DMS53 (cell line): ENCODE results near the gene POLE4.

ENCODE experiments used
- DNase-seq: peaks from one replicate; lab custom pipeline; 2025; lab: John Stamatoyannopoulos, UW

Gene POLE4

GRCh38 chr2:74958274-74959105 is at the start of gene POLE4:
Gene POLE4 (plus strand): TSS chr2:74958643. CDS start chr2:74958680, 37 bp downstream.
- peak; percentile 96 for DNase-seq

- peak; percentile 62 for DNase-seq
Observed at GRCh38 chr2:74908748-74909444, 49.5 kb upstream of the POLE4 start.

- DNase-seq, result no peak
Observed at GRCh38 chr2:74910245-74910644, 48.2 kb upstream of the POLE4 start.

GRCh38 chr2:74911061-74911460 is 47.4 kb upstream of the POLE4 start:
- no peak for DNase-seq

GRCh38 chr2:74915743-74916142 is 42.7 kb upstream of the POLE4 start:
- DNase-seq, result no peak

- DNase-seq, result no peak
Observed at GRCh38 chr2:74916394-74916793, 42.0 kb upstream of the POLE4 start.

- DNase-seq, result peak; percentile 27
Observed at GRCh38 chr2:74917702-74918619, 40.5 kb upstream of the POLE4 start.

GRCh38 chr2:74919827-74920226 is 38.6 kb upstream of the POLE4 start:
- peak; percentile 83 for DNase-seq

- DNase-seq, result peak; percentile 13
Observed at GRCh38 chr2:74921236-74921736, 37.2 kb upstream of the POLE4 start.

GRCh38 chr2:74922592-74923227 is 35.7 kb upstream of the POLE4 start:
- DNase-seq, result no peak

GRCh38 chr2:74924463-74925265 is 33.8 kb upstream of the POLE4 start:
- peak; percentile 45 for DNase-seq

- peak; percentile 46 for DNase-seq
Observed at GRCh38 chr2:74925361-74925786, 33.1 kb upstream of the POLE4 start.

- DNase-seq, result no peak
Observed at GRCh38 chr2:74927621-74928020, 30.8 kb upstream of the POLE4 start.

- no peak for DNase-seq
Observed at GRCh38 chr2:74930811-74931486, 27.5 kb upstream of the POLE4 start.

- DNase-seq, result no peak
Observed at GRCh38 chr2:74931940-74932339, 26.5 kb upstream of the POLE4 start.

GRCh38 chr2:74935975-74936391 is 22.5 kb upstream of the POLE4 start:
- DNase-seq, result no peak

GRCh38 chr2:74937221-74937880 is 21.1 kb upstream of the POLE4 start:
- DNase-seq, result peak; percentile 68

GRCh38 chr2:74938264-74938663 is 20.2 kb upstream of the POLE4 start:
- DNase-seq, result no peak
